Measurements from ENCODE around the gene KRT5. TPM values are rescaled to one million over a fixed set of nuclear protein-coding genes. Genes with fewer than 3 reads are reported as not detected.

KRT5 gene
- polyA plus RNA-seq, 1 of the 3 experiments (the other 2 are of a cell fraction) = not detected

DNA sequence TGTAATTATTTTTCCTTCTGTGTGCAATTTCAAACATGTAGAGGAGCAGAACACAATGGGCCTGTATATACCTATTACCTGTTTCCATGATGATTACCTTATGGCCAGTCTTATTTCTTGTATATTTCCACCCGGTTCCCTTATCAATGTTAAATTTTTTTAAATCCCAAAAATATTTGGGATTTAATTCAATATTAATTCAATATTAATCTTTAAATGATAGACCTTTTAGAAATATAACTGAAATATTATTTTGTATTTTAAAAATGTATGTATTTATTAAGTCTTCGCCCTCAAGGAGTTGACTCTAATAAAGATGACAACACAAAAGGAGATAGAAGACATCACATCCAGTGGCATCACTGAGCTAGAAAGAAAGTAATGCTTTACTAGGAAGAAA is 46.0 kb downstream of the KRT5 start:
- no peak overlapping the region for H3K4me3 ChIP-seq (ENCODE audit: low read depth in 2 of 2, low read length in 1 of 2)
- no peak overlapping the region for H3K4me2 ChIP-seq
- no peaks in the 10 kb centered on the region for H3K79me2 ChIP-seq (ENCODE audit: insufficient read depth)
- no peaks in the 10 kb centered on the region for H4K20me1 ChIP-seq (ENCODE audit: insufficient read depth)
- H3K9me3 ChIP-seq = no peaks in the 10 kb centered on the region
- no peak overlapping the region for H2AFZ ChIP-seq (ENCODE audit: low read depth)
- H3K27ac ChIP-seq (ENCODE audit: low read depth in 2 of 2, low read length in 1 of 2) = no peak overlapping the region
- POLR2A ChIA-PET = no interaction called here
- H3K9me2 ChIP-seq = no peaks in the 10 kb centered on the region
- 32% methylated on average over 2 of the region's 2 CpGs for WGBS (ENCODE audit: low lambda C conversion rate)
- DNase-seq = no peak
- H3K9ac ChIP-seq = no peak overlapping the region
- H3K4me1 ChIP-seq (ENCODE audit: control insufficient read depth in 1 of 2, insufficient read depth in 2 of 2, low read depth in 1 of 2, low read length in 1 of 2) = no peaks in the 10 kb centered on the region
- CTCF ChIA-PET = no interaction called here
- H3K36me3 ChIP-seq (replicated peaks in 1 of 2; ENCODE audit: control insufficient read depth in 1 of 2, insufficient read depth in 2 of 2, low read length in 1 of 2) = no peaks in the 10 kb centered on the region
- peaks cover 12% of the 10 kb centered on the region; the same call in 1 of the 2 replicates for H3K27me3 ChIP-seq (ENCODE audit: insufficient read depth)
- no peaks in the 10 kb centered on the region for H3F3A ChIP-seq (replicated peaks; ENCODE audit: insufficient read depth)
- TF ChIP-seq SIN3A (IDR thresholded peaks at IDR 0.05; ENCODE audit: borderline replicate concordance, low read depth, low read length) (no peak), RCOR1 (IDR thresholded peaks at IDR 0.05; ENCODE audit: low read length) (no peak), TEAD4 (IDR thresholded peaks at IDR 0.05; ENCODE audit: borderline replicate concordance, insufficient read depth) (no peak), TAF1 (IDR thresholded peaks at IDR 0.05; ENCODE audit: borderline replicate concordance, low read depth, low read length) (no peak), EP300 (IDR thresholded peaks at IDR 0.05; ENCODE audit: borderline replicate concordance in 1 of 2, low read depth in 1 of 2, low read length in 1 of 2) (no peak), GATA2 (CRISPR knock-in tag; IDR thresholded peaks at IDR 0.05) (no peak), RXRA (IDR thresholded peaks at IDR 0.05; ENCODE audit: borderline replicate concordance, low read depth) (no peak), FOXM1 (IDR thresholded peaks at IDR 0.05; ENCODE audit: low read depth) (no peak)
- TF ChIP-seq, protein P1, sequence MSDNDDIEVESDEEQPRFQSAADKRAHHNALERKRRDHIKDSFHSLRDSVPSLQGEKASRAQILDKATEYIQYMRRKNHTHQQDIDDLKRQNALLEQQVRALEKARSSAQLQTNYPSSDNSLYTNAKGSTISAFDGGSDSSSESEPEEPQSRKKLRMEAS (IDR thresholded peaks at IDR 0.05; ENCODE audit: low read depth) = no peak
- TF ChIP-seq, protein P2, sequence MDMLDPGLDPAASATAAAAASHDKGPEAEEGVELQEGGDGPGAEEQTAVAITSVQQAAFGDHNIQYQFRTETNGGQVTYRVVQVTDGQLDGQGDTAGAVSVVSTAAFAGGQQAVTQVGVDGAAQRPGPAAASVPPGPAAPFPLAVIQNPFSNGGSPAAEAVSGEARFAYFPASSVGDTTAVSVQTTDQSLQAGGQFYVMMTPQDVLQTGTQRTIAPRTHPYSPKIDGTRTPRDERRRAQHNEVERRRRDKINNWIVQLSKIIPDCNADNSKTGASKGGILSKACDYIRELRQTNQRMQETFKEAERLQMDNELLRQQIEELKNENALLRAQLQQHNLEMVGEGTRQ (IDR thresholded peaks at IDR 0.05; ENCODE audit: borderline replicate concordance, low read depth, low read length) = no peak
- TF ChIP-seq, protein P3, sequence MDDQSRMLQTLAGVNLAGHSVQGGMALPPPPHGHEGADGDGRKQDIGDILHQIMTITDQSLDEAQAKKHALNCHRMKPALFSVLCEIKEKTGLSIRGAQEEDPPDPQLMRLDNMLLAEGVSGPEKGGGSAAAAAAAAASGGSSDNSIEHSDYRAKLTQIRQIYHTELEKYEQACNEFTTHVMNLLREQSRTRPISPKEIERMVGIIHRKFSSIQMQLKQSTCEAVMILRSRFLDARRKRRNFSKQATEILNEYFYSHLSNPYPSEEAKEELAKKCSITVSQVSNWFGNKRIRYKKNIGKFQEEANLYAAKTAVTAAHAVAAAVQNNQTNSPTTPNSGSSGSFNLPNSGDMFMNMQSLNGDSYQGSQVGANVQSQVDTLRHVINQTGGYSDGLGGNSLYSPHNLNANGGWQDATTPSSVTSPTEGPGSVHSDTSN (IDR thresholded peaks at IDR 0.05) = no peak

DNA sequence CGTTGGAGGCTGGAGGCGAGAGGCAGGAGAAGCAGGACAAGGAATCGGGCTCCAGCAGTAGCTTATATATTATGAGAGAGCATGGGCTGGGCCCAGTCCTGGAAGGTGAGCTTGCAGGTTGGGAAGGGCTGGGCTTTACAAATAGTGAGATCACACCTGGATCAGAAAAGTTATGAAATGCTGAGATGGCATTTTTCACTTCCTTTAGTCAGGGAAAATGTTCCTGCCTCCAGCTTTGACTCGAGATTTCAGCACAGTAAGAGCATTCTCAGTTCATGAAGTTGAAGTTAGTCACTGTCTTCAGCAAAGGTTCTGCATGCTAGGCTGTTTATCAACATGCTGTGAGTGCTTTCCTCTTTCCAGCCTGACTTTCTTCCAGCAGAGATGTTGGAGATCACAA is 46.4 kb downstream of the KRT5 start, which contains the start of gene KRT6C:
Gene KRT6C, minus strand, starts transcription at position 38 of the 400 bp plus-strand sequence. CDS start 68 bp downstream, outside the sequence.
- POLR2A ChIA-PET = no interaction called here
- no peak for TF ChIP-seq EZH2phosphoT487 (IDR thresholded peaks at IDR 0.05; ENCODE audit: borderline replicate concordance, low read depth)
- no peak for TF ChIP-seq RXRA (IDR thresholded peaks at IDR 0.05; ENCODE audit: borderline replicate concordance, low read depth)
- TF ChIP-seq POLR2AphosphoS5 (IDR thresholded peaks at IDR 0.05; ENCODE audit: low read depth, low read length) = no peak
- TF ChIP-seq MXI1 (IDR thresholded peaks at IDR 0.05; ENCODE audit: low read depth, low read length) = no peak
- TF ChIP-seq CHD2 (IDR thresholded peaks at IDR 0.05; ENCODE audit: low read length, partially characterized antibody) = no peak
- no peak for TF ChIP-seq RFX5 (IDR thresholded peaks at IDR 0.05; ENCODE audit: low read length)
- no peak for TF ChIP-seq EP300 (IDR thresholded peaks at IDR 0.05; ENCODE audit: borderline replicate concordance in 1 of 2, low read depth in 1 of 2, low read length in 1 of 2)

More for the DNA sequence above, 46.4 kb downstream of the KRT5 start, which contains the start of gene KRT6C:
- Histone ChIP-seq H3K36me3 (replicated peaks in 1 of 2; ENCODE audit: control insufficient read depth in 1 of 2, insufficient read depth in 2 of 2, low read length in 1 of 2) (no peaks in the 10 kb centered on the region), H4K20me1 (ENCODE audit: insufficient read depth) (no peaks in the 10 kb centered on the region), H2AFZ (ENCODE audit: low read depth) (no peak within 1 kb of the TSS), H3K9me2 (no peaks in the 10 kb centered on the region), H3K4me2 (no peak within 1 kb of the TSS), H3K27me3 (ENCODE audit: insufficient read depth) (peaks cover 12% of the 10 kb centered on the region; the same call in 1 of the 2 replicates), H3K9me3 (no peaks in the 10 kb centered on the region), H3K9ac (no peak within 1 kb of the TSS), H3F3A (replicated peaks; ENCODE audit: insufficient read depth) (no peaks in the 10 kb centered on the region), H3K79me2 (ENCODE audit: insufficient read depth) (no peaks in the 10 kb centered on the region), H3K4me3 (ENCODE audit: low read depth in 2 of 2, low read length in 1 of 2) (no peak within 1 kb of the TSS), H3K27ac (ENCODE audit: low read depth in 2 of 2, low read length in 1 of 2) (no peak within 1 kb of the TSS), H3K4me1 (ENCODE audit: control insufficient read depth in 1 of 2, insufficient read depth in 2 of 2, low read depth in 1 of 2, low read length in 1 of 2) (no peaks in the 10 kb centered on the region)
- CTCF ChIA-PET = interaction anchor here (0.6 kb wide), 1 partner anchor 686 kb away, joined by 3 read pairs; no protein-coding TSS in a partner anchor
- 32% methylated on average over 4 of the region's 4 CpGs for WGBS (ENCODE audit: low lambda C conversion rate)
- DNase-seq = no peak

Data from SK-N-SH (cell line).